Keratinocyte (primary cell): ENCODE measurements around the gene U2SURP. TPM values are rescaled to one million over a fixed set of nuclear protein-coding genes. Genes with fewer than 3 reads are reported as not detected.

Source experiments
- DNase-seq: peaks from one replicate; pipeline ENCODE4 v3.0.0-alpha.2; 2011; ENCODE audit warnings: low read depth, missing footprints, low spot score
- FAIRE-seq: peaks from 2 replicates; lab custom pipeline; 2011; peaks lifted over from hg19 to GRCh38; lab: Jason Lieb, UNC
- H2AFZ ChIP-seq: 2 replicates; pipeline ENCODE4 v1.6.0; 2012; ENCODE audit warnings: low read length, control low read depth, inconsistent platforms; ENCODE audit not compliant: control insufficient read depth
- H3K27ac ChIP-seq: 2 replicates; pipeline ENCODE4 v1.5.1; 2011; ENCODE audit warnings: low read length; ENCODE audit not compliant: control insufficient read depth, insufficient read depth
- H3K27me3 ChIP-seq: 3 replicates; pipeline ENCODE4 v1.6.0; 2011; ENCODE audit warnings: low read length; ENCODE audit not compliant: control insufficient read depth, insufficient read depth; ENCODE audit errors: extremely low read depth
- H3K36me3 ChIP-seq, 2 experiments: 2 replicates in 1 of 2; 3 replicates in 1 of 2; pipeline ENCODE4 v1.5.1; 2011; ENCODE audit warnings: low read length in 2 of 2, mild to moderate bottlenecking in 1 of 2; ENCODE audit not compliant: control insufficient read depth in 2 of 2, insufficient read depth in 2 of 2; ENCODE audit errors: extremely low read depth in 1 of 2
- H3K4me1 ChIP-seq: 3 replicates; pipeline ENCODE4 v1.5.1; 2011; ENCODE audit warnings: low read length; ENCODE audit not compliant: control insufficient read depth, insufficient read depth; ENCODE audit errors: extremely low read depth
- H3K4me2 ChIP-seq: 3 replicates; pipeline ENCODE4 v1.6.0; 2011; ENCODE audit warnings: low read depth, low read length; ENCODE audit not compliant: control insufficient read depth, insufficient read depth; ENCODE audit errors: extremely low read depth
- H3K4me3 ChIP-seq, 3 experiments: fragments of 200-600 bp in 1 of 3; sonication (generic) in 1 of 3; 2 replicates in 2 of 3; 3 replicates in 1 of 3; pipeline ENCODE4 v1.5.1; 2011 to 2016; ENCODE audit warnings: low read length in 3 of 3, mild to moderate bottlenecking in 3 of 3, control low read depth in 2 of 3, inconsistent platforms in 1 of 3, low read depth in 1 of 3, mixed read lengths in 1 of 3, mixed run types in 1 of 3, moderate library complexity in 1 of 3; ENCODE audit not compliant: control insufficient read depth in 2 of 3, insufficient read depth in 2 of 3; ENCODE audit errors: extremely low read depth in 1 of 3
- H3K79me2 ChIP-seq: 2 replicates; pipeline ENCODE4 v1.6.0; 2012; ENCODE audit warnings: low read length; ENCODE audit not compliant: control insufficient read depth, insufficient read depth
- H3K9ac ChIP-seq: 3 replicates; pipeline ENCODE4 v1.6.0; 2011; ENCODE audit warnings: low read length; ENCODE audit not compliant: control insufficient read depth, insufficient read depth; ENCODE audit errors: extremely low read depth
- H3K9me1 ChIP-seq: 3 replicates; pipeline ENCODE4 v1.6.0; 2011; ENCODE audit warnings: low read length; ENCODE audit not compliant: control insufficient read depth, insufficient read depth; ENCODE audit errors: extremely low read depth
- H3K9me3 ChIP-seq: 2 replicates; pipeline ENCODE4 v1.5.1; 2012; ENCODE audit warnings: low read depth, low read length; ENCODE audit not compliant: control insufficient read depth
- H4K20me1 ChIP-seq: 3 replicates; pipeline ENCODE4 v1.6.0; 2011; ENCODE audit warnings: low read length; ENCODE audit not compliant: control insufficient read depth, insufficient read depth; ENCODE audit errors: extremely low read depth
- CTCF ChIP-seq, 3 experiments: IDR thresholded peaks in 1 of 3; conservative IDR thresholded peaks in 1 of 3; optimal IDR thresholded peaks in 1 of 3; 2 replicates in 2 of 3; 3 replicates in 1 of 3; pipeline versions ENCODE3 to v1.5.1; 2011; ENCODE audit warnings: low read length in 3 of 3, mild to moderate bottlenecking in 3 of 3, moderate library complexity in 2 of 3, control low read depth in 1 of 3, inconsistent platforms in 1 of 3; ENCODE audit not compliant: insufficient read depth in 2 of 3; ENCODE audit errors: extremely low read depth in 1 of 3
- EZH2 ChIP-seq: IDR thresholded peaks from one replicate; pipeline ENCODE4 v1.6.1; 2012; ENCODE audit warnings: inconsistent platforms, mild to moderate bottlenecking, low read length, moderate library complexity
- dilution Hi-C: fragments of 300-500 bp; cut with MboI; formaldehyde crosslinking; loops from one replicate; pipeline ENCODE4 v1.7.0; 2020; ENCODE audit warnings: low sequenced_read_pairs; ENCODE audit not compliant: extremely low pct_ligation_motif_present
- polyA plus RNA-seq, 5 experiments: library from polyadenylated mRNA; depleted of rRNA in 3 of 5; stranded (reverse) in 3 of 5; stranded (forward) in 1 of 5; unstranded in 1 of 5; fragments of >200 nt; gene quantifications; 1 replicate in 1 of 5; 2 replicates in 3 of 5; 3 replicates in 1 of 5; pipeline versions ENCODE4 v1.2.1 to v1.2.3, GENCODE V29; 2011 to 2012; ENCODE audit warnings: missing spikeins in 2 of 5, low read depth in 1 of 5, low replicate concordance in 1 of 5

Gene U2SURP
- polyA plus RNA-seq, 1 donor (not counting 4 experiments of a cell fraction or from before 2014, with no cell fraction given), result 75.9 TPM

DNA sequence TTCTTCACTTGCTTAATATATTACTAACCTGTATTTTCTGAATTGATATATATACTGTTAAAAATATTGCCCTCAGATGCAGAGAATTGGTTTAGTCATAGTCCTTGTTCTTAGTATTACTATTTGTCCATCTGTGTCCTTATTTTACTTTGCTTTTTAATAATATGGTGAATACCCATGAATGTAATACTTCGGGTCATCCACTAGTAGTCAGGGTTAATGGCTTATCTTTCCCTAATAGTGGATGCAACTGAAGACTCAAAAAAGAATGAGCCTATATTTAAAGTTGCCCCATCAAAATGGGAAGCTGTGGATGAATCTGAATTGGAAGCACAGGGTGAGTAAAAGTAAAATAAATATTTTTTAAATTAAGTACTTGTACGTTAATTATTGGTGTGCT is 36.5 kb downstream of the U2SURP start:
- Histone ChIP-seq H3K9ac (no peak overlapping the region), H3K4me3 (no peak overlapping the region), H2AFZ (no peak overlapping the region), H4K20me1 (no peaks in the 10 kb centered on the region), H3K27me3 (no peaks in the 10 kb centered on the region), H3K79me2 (peaks cover 2% of the 10 kb centered on the region), H3K4me1 (no peaks in the 10 kb centered on the region), H3K27ac (no peak overlapping the region), H3K9me3 (no peaks in the 10 kb centered on the region), H3K9me1 (no peaks in the 10 kb centered on the region), H3K4me2 (no peak overlapping the region), H3K36me3 (peaks cover 0 to 17% of the 10 kb centered on the region in 2 experiments)
- DNase-seq (no peak), FAIRE-seq (no peak)
- dilution Hi-C loops, result no loop called here
- TF ChIP-seq CTCF (optimal IDR thresholded peaks at IDR 0.05 in 1 of 3, IDR thresholded peaks at IDR 0.05 in 1 of 3, conservative IDR thresholded peaks at IDR 0.05 in 1 of 3; ENCODE audit: extremely low read depth in 1 of 3, insufficient read depth in 2 of 3, low read length in 3 of 3) (no peak), EZH2 (no peak)

DNA sequence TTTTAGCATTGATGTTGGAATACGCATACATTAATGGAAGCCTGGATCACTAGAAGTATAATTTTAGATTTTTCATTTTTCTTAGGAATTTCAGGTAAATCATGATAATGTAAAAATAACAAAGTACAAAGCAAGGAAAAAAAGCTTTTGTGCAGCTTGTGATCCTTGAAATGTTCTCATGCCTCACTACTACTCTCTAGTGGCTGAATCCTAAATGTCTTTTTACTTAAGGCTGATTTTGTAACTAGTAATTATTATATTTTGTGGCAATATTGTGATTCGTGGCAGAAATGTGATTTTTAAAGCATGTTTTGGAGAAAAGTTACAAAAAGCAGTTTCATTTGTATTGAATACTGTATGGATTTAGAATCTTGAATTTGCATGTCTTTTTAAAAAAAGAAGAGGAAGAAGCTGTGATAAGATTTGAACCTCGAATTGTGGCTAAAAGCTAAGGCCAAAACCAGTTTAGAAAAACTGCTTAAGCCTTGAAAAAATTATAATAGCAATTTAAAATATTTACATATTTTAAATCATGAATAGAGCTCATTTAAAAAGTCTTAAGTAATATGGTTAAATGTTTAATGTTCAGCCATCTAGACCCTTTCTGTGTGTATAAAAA is 39.0 kb downstream of the U2SURP start:
- H3K9me1 ChIP-seq, result no peaks in the 10 kb centered on the region
- FAIRE-seq, result no peak
- no peak for DNase-seq
- H3K4me3 ChIP-seq, result no peak overlapping the region
- no peaks in the 10 kb centered on the region for H3K9me3 ChIP-seq
- H3K36me3 ChIP-seq, result peaks cover 5 to 14% of the 10 kb centered on the region in 2 experiments
- no peaks in the 10 kb centered on the region for H3K4me1 ChIP-seq
- H3K27me3 ChIP-seq, result no peaks in the 10 kb centered on the region
- H3K9ac ChIP-seq, result no peak overlapping the region
- dilution Hi-C loops, result no loop called here
- H3K27ac ChIP-seq, result no peak overlapping the region
- H3K79me2 ChIP-seq, result peaks cover 2% of the 10 kb centered on the region
- TF ChIP-seq EZH2 (no peak), CTCF (optimal IDR thresholded peaks at IDR 0.05 in 1 of 3, IDR thresholded peaks at IDR 0.05 in 1 of 3, conservative IDR thresholded peaks at IDR 0.05 in 1 of 3; ENCODE audit: extremely low read depth in 1 of 3, insufficient read depth in 2 of 3, low read length in 3 of 3) (peak in 2 of 3 experiments; percentile 37 to 38)
- no peak overlapping the region for H2AFZ ChIP-seq
- H4K20me1 ChIP-seq, result no peaks in the 10 kb centered on the region
- no peak overlapping the region for H3K4me2 ChIP-seq
